CD4-positive, alpha-beta T cell (primary cell): ENCODE results near the gene TBC1D22A. TPM values are rescaled to one million over a fixed set of nuclear protein-coding genes. Genes with fewer than 3 reads are reported as not detected.

Experiments
- ATAC-seq: fragments of 200-7000 bp; cut with Tn5 transposase; one replicate; pipeline ENCODE4 v1.10.0; 2022; ENCODE audit warnings: mild to moderate bottlenecking; ENCODE audit not compliant: poor library complexity
- CTCF ChIA-PET: fragments of 350-600 bp; sonication (Branson Sonifier 250); formaldehyde crosslinking; loops from one replicate; lab custom pipeline; 2021; ENCODE audit warnings: antibody characterized with exemption, inconsistent platforms; lab: Charles Lee
- POLR2A ChIA-PET: fragments of 350-600 bp; sonication (Branson Sonifier 250); formaldehyde crosslinking; loops from one replicate; lab custom pipeline; 2021; ENCODE audit warnings: antibody characterized with exemption, inconsistent platforms; lab: Charles Lee
- DNase-seq, 14 experiments: peaks; one replicate each; pipeline ENCODE4 v3.0.0-alpha.2; 2013 to 2020; ENCODE audit warnings: mixed read lengths in 2 of 14
- H3K27ac ChIP-seq, 2 donors: one replicate each; pipeline versions ENCODE4 v1.5.1 to v1.7.0; 2013; ENCODE audit warnings: low read length in 2 of 2, low read depth in 1 of 2, mild to moderate bottlenecking in 1 of 2
- H3K27me3 ChIP-seq, 2 experiments: 1 replicate in 1 of 2; 2 replicates in 1 of 2; pipeline versions ENCODE4 v1.6.1 to v1.7.0; 2013; ENCODE audit warnings: low read length in 2 of 2, control low read depth in 1 of 2, mild to moderate bottlenecking in 1 of 2, moderate library complexity in 1 of 2; ENCODE audit not compliant: insufficient read depth in 2 of 2, control insufficient read depth in 1 of 2
- H3K36me3 ChIP-seq: one replicate; pipeline ENCODE4 v1.6.1; 2013; ENCODE audit warnings: low read length, control low read depth; ENCODE audit not compliant: insufficient read depth
- H3K4me1 ChIP-seq: one replicate; pipeline ENCODE4 v1.6.1; 2013; ENCODE audit warnings: low read length, control low read depth; ENCODE audit not compliant: insufficient read depth
- H3K4me3 ChIP-seq: one replicate; pipeline ENCODE4 v1.5.1; 2013; ENCODE audit warnings: mild to moderate bottlenecking, low read length, moderate library complexity
- H3K9me3 ChIP-seq, 2 experiments: 1 replicate in 1 of 2; 2 replicates in 1 of 2; pipeline versions ENCODE4 v1.6.1 to v1.7.0; 2013; ENCODE audit warnings: low read length in 2 of 2, mild to moderate bottlenecking in 2 of 2, control low read depth in 1 of 2, moderate library complexity in 1 of 2; ENCODE audit not compliant: control insufficient read depth in 1 of 2, insufficient read depth in 1 of 2
- H3K27ac Mint-ChIP-seq: one replicate; pipeline ENCODE4 v1.8.0; 2020; ENCODE audit warnings: mixed read lengths
- H3K27me3 Mint-ChIP-seq: one replicate; pipeline ENCODE4 v1.8.0; 2021; ENCODE audit warnings: mixed read lengths
- H3K36me3 Mint-ChIP-seq: one replicate; pipeline ENCODE4 v1.8.0; 2021; ENCODE audit warnings: low read depth, mixed read lengths
- H3K4me1 Mint-ChIP-seq: one replicate; pipeline ENCODE4 v1.8.0; 2021; ENCODE audit warnings: low read depth, mixed read lengths
- H3K4me3 Mint-ChIP-seq: one replicate; pipeline ENCODE4 v1.8.0; 2020; ENCODE audit warnings: mild to moderate bottlenecking, mixed read lengths
- H3K9me3 Mint-ChIP-seq: one replicate; pipeline ENCODE4 v1.8.0; 2020; ENCODE audit warnings: mixed read lengths
- intact Hi-C, 2 experiments: fragments of 100-400 bp; cut with DNase I in 1 of 2; cut with micrococcal nuclease in 1 of 2; formaldehyde crosslinking; loops; one replicate each; pipeline versions ENCODE4 v1.15.1 to v1.9.0; 2023 to 2025; cut with DNase I, micrococcal nuclease
- total RNA-seq, 174 experiments: library from RNA in 2 of 174; stranded (reverse) in 2 of 174; gene quantifications; one replicate each; pipeline ENCODE4 v1.2.3 and lab custom pipeline; 2021 to 2026
- TF ChIP-seq, protein P1 (sequence below): fragments of 200-600 bp; IDR thresholded peaks from one replicate; pipeline ENCODE4 v1.8.0; 2022; ENCODE audit warnings: antibody characterized with exemption, mild to moderate bottlenecking

Gene TBC1D22A
- total RNA-seq, 2 experiments from 2014 or later = 27.1 to 31.7 TPM

GRCh38 chr22:46945481-46945880, 183.0 kb downstream of the TBC1D22A start:
- Mint-ChIP-seq H3K36me3 (peaks cover 47% of the 10 kb centered on the region), H3K27ac (no peak overlapping the region), H3K9me3 (no peaks in the 10 kb centered on the region), H3K4me1 (peaks cover 29% of the 10 kb centered on the region), H3K4me3 (no peak overlapping the region), H3K27me3 (no peaks in the 10 kb centered on the region)
- Histone ChIP-seq H3K36me3 (peaks cover 21% of the 10 kb centered on the region), H3K27ac (no peak overlapping the region), H3K9me3 (no peaks in the 10 kb centered on the region), H3K27me3 (no peaks in the 10 kb centered on the region), H3K4me3 (no peak overlapping the region), H3K4me1 (peaks cover 3% of the 10 kb centered on the region)
- CTCF ChIA-PET = no interaction called here
- POLR2A ChIA-PET = no interaction called here
- TF ChIP-seq, protein P1, sequence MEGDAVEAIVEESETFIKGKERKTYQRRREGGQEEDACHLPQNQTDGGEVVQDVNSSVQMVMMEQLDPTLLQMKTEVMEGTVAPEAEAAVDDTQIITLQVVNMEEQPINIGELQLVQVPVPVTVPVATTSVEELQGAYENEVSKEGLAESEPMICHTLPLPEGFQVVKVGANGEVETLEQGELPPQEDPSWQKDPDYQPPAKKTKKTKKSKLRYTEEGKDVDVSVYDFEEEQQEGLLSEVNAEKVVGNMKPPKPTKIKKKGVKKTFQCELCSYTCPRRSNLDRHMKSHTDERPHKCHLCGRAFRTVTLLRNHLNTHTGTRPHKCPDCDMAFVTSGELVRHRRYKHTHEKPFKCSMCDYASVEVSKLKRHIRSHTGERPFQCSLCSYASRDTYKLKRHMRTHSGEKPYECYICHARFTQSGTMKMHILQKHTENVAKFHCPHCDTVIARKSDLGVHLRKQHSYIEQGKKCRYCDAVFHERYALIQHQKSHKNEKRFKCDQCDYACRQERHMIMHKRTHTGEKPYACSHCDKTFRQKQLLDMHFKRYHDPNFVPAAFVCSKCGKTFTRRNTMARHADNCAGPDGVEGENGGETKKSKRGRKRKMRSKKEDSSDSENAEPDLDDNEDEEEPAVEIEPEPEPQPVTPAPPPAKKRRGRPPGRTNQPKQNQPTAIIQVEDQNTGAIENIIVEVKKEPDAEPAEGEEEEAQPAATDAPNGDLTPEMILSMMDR = no peak
- DNase-seq (no peak), ATAC-seq (no peak)
- intact Hi-C loops = no loop called here

DNA sequence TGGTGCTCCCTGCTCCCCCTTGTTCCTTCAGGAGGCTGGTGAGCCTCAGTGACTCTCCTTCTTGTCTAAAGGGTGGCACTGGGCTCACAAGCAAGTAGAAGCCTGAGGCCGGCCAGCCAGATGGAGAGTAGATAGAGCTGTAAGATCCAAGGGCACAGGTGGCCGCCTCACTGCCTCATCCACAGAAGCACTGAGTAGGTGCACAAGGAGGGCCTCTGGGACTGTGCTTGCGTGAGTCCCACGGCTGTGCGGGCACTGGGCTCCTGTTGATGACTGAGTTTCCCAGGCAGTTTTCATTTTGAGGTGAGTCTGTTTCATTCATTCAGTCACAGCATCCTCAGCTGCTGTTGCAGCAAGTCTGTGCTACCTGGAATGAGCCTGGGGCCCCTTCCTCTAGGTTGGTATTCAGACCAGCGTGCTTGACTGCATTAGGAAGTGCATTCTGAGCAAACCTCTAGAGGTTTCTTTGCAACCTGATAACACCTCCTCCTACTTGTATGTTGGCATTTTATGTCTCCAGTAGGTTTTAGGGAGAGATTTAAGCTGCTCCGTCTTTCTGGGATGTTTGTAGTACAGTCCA, 184.0 kb downstream of the TBC1D22A start:
- Mint-ChIP-seq H3K27ac (no peak overlapping the region), H3K4me3 (no peak overlapping the region), H3K27me3 (no peaks in the 10 kb centered on the region), H3K9me3 (no peaks in the 10 kb centered on the region), H3K36me3 (peaks cover 50% of the 10 kb centered on the region), H3K4me1 (peaks cover 29% of the 10 kb centered on the region)
- Histone ChIP-seq H3K4me1 (peaks cover 3% of the 10 kb centered on the region), H3K27me3 (no peaks in the 10 kb centered on the region), H3K9me3 (no peaks in the 10 kb centered on the region), H3K36me3 (peaks cover 26% of the 10 kb centered on the region), H3K4me3 (no peak overlapping the region), H3K27ac (no peak overlapping the region)
- ATAC-seq (no peak), DNase-seq (no peak)
- TF ChIP-seq, protein P1 = no peak
- intact Hi-C loops = no loop called here
- ChIA-PET POLR2A (no interaction called here), CTCF (no interaction called here)

DNA sequence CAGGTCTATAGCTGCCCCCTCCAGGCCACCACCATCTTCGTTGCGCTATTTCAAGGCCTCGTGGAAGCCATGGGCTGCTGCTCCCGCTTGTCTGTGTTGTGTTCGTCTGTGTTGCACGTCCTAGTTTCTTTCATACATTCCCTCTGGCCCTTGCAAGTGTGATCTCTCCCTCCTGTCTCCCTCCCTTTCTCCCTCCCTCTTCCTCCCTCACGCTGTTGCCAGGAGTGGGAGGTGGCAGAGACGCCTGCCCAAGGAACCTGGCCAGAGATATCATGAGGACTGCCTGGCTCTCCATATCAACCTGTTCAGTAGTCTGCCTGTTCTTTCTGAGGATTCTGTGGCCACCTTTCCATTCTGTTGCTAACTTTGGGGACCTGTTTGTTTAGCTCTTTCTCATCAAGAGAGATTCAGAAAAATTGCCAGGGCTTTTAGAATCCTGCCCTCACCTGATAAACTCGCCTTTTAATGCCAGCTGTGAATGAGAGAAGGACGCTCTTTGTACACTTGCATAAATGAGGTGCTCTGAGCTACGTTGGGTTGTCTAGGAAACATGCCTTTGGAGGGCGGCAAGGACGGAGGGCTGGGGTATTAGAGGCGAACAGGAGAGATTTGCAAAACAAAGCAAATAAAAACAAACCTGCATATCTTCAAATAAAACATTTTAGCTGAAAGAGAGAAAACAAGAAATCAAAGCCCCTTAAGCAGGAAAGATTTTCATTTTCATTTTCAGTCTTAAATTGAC, 185.2 kb downstream of the TBC1D22A start:
- DNase-seq = no peak
- TF ChIP-seq, protein P1 = no peak
- Mint-ChIP-seq H3K4me3 (no peak overlapping the region), H3K36me3 (peaks cover 52% of the 10 kb centered on the region), H3K27ac (no peak overlapping the region), H3K27me3 (no peaks in the 10 kb centered on the region), H3K4me1 (peaks cover 22% of the 10 kb centered on the region), H3K9me3 (no peaks in the 10 kb centered on the region)
- H3K27me3 ChIP-seq = no peaks in the 10 kb centered on the region
- intact Hi-C loops = no loop called here
- H3K36me3 ChIP-seq = peaks cover 29% of the 10 kb centered on the region
- ChIA-PET CTCF (no interaction called here), POLR2A (no interaction called here)
- ATAC-seq = no peak
- H3K4me3 ChIP-seq = no peak overlapping the region
- H3K27ac ChIP-seq = no peak overlapping the region
- H3K4me1 ChIP-seq = peaks cover 3% of the 10 kb centered on the region
- no peaks in the 10 kb centered on the region for H3K9me3 ChIP-seq
